PC-3 (cell line): ENCODE data around the gene MS4A1. TPM values are rescaled to one million over a fixed set of nuclear protein-coding genes. Genes with fewer than 3 reads are reported as not detected.

ENCODE experiments used
- ATAC-seq: fragments of 200-7000 bp; cut with Tn5 transposase; 2 replicates; pipeline ENCODE4 v1.9.1; 2020; ENCODE audit warnings: mild to moderate bottlenecking, moderate library complexity
- BruUV-seq: library from RNA; stranded (reverse); fragments of 400-500 nt; replicated peaks from 2 replicates; lab custom pipeline; 2021; lab: Mats Ljungman, UMichigan
- CTCF ChIA-PET: fragments of 300-600 bp; sonication (Branson Sonifier 250); formaldehyde crosslinking; loops from one replicate; lab custom pipeline; 2022; ENCODE audit warnings: antibody characterized with exemption; lab: Charles Lee
- POLR2A ChIA-PET: fragments of 300-600 bp; sonication (Branson Sonifier 250); formaldehyde crosslinking; loops from one replicate; lab custom pipeline; 2022; ENCODE audit warnings: antibody characterized with exemption; ENCODE audit not compliant: unreplicated experiment; lab: Charles Lee
- DNase-seq: peaks from one replicate; pipeline ENCODE4 v3.0.0-alpha.2; 2015
- H2AFZ ChIP-seq: fragments of 300-600 bp; sonication (generic); 2 replicates; pipeline ENCODE4 v1.6.0; 2016; ENCODE audit warnings: antibody characterized with exemption, low read length
- H3F3A ChIP-seq: fragments of 300-600 bp; sonication (generic); one replicate; pipeline ENCODE4 v1.6.0; 2017; ENCODE audit warnings: antibody characterized with exemption, low read length, control low read depth, mild to moderate bottlenecking; ENCODE audit not compliant: unreplicated experiment
- H3K27ac ChIP-seq: fragments of 300-600 bp; sonication (generic); 2 replicates; pipeline ENCODE4 v1.5.1; 2016; ENCODE audit warnings: mild to moderate bottlenecking, low read length
- H3K27me3 ChIP-seq: fragments of 300-600 bp; sonication (generic); 2 replicates; pipeline ENCODE4 v1.6.1; 2016; ENCODE audit warnings: low read length, mixed read lengths
- H3K36me3 ChIP-seq: fragments of 300-600 bp; sonication (generic); 2 replicates; pipeline ENCODE4 v1.6.1; 2016; ENCODE audit warnings: low read depth, mixed run types, low read length, mixed read lengths
- H3K4me1 ChIP-seq: fragments of 300-600 bp; sonication (generic); 2 replicates; pipeline ENCODE4 v1.5.1; 2016; ENCODE audit warnings: low read length; ENCODE audit not compliant: insufficient read depth
- H3K4me2 ChIP-seq: fragments of 300-600 bp; sonication (generic); 2 replicates; pipeline ENCODE4 v1.6.0; 2016; ENCODE audit warnings: low read length
- H3K4me3 ChIP-seq: fragments of 300-600 bp; sonication (generic); 2 replicates; pipeline ENCODE4 v1.5.1; 2016; ENCODE audit warnings: mild to moderate bottlenecking, low read length, mixed read lengths
- H3K79me2 ChIP-seq: fragments of 300-600 bp; sonication (generic); 2 replicates; pipeline ENCODE4 v1.6.1; 2017; ENCODE audit warnings: low read length, mixed read lengths
- H3K9ac ChIP-seq: fragments of 300-600 bp; sonication (generic); 2 replicates; pipeline ENCODE4 v1.6.0; 2016; ENCODE audit warnings: mild to moderate bottlenecking, low read length
- H3K9me2 ChIP-seq: fragments of 300-600 bp; sonication (generic); replicated peaks from 2 replicates; pipeline ENCODE4 v1.6.1; 2016; ENCODE audit warnings: mixed run types, low read length, mixed read lengths
- H3K9me3 ChIP-seq: fragments of 300-600 bp; sonication (generic); 2 replicates; pipeline ENCODE4 v1.6.1; 2016; ENCODE audit warnings: low read length, mixed read lengths
- H4K20me1 ChIP-seq: fragments of 300-600 bp; sonication (generic); 2 replicates; pipeline ENCODE4 v1.6.1; 2016; ENCODE audit warnings: low read length, mixed read lengths
- CTCF ChIP-seq: fragments of 300-600 bp; sonication (generic); conservative IDR thresholded peaks from 2 replicates; pipeline ENCODE4 v1.5.1; 2017; ENCODE audit warnings: antibody characterized with exemption, low read depth, mild to moderate bottlenecking, low read length
- EZH2 ChIP-seq: fragments of 300-600 bp; sonication (generic); IDR thresholded peaks from one replicate; pipeline ENCODE4 v1.6.1; 2017; ENCODE audit warnings: antibody characterized with exemption, mild to moderate bottlenecking, low read length; ENCODE audit not compliant: unreplicated experiment
- EZH2phosphoT487 ChIP-seq: fragments of 300-600 bp; sonication (generic); IDR thresholded peaks from 2 replicates; pipeline ENCODE4 v1.6.1; 2018; ENCODE audit warnings: mild to moderate bottlenecking, antibody characterized with exemption, low read length, borderline replicate concordance
- intact Hi-C: fragments of 100-400 bp; cut with micrococcal nuclease; formaldehyde crosslinking; loops from 2 replicates; pipeline ENCODE4 v1.9.0; 2023
- total RNA-seq: library from RNA; depleted of rRNA; stranded (reverse); fragments of >200 nt; gene quantifications from 2 replicates; pipeline ENCODE4 v1.2.3, GENCODE V29; 2014

The MS4A1 gene
- total RNA-seq, 1 experiment from 2014 or later, result not detected

DNA sequence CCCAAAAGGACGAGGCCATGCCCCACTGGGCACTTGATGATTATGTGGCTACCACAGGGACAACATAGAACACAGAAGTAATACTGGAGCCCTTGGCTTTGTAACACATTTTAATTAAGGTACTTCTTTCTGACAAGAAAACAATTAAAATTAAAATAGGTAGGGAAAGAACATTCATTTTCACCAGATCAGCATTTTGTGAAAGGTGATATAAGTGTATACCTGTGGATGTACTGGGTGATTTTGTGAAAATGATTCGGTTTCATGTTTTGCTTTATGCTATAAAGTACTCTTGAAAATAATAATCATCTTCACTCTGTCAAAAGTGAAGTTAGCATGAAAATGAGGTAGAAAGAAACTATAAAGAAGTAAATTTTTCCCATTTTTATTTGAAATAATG lies 37.8 kb downstream of the MS4A1 start:
- Histone ChIP-seq H3K4me1 (no peaks in the 10 kb centered on the region), H3K4me2 (no peak overlapping the region), H3K4me3 (no peak overlapping the region), H2AFZ (no peak overlapping the region), H3K79me2 (no peaks in the 10 kb centered on the region), H3K27me3 (peaks cover 56% of the 10 kb centered on the region), H4K20me1 (no peaks in the 10 kb centered on the region), H3K9me3 (no peaks in the 10 kb centered on the region), H3F3A (no peaks in the 10 kb centered on the region), H3K9me2 (no peaks in the 10 kb centered on the region), H3K9ac (no peak overlapping the region), H3K36me3 (no peaks in the 10 kb centered on the region), H3K27ac (no peak overlapping the region)
- no peak for DNase-seq
- POLR2A ChIA-PET, result no interaction called here
- CTCF ChIA-PET, result no interaction called here
- ATAC-seq, result no peak
- no TSS peak for BruUV-seq
- TF ChIP-seq EZH2, result no peak
- no peak for TF ChIP-seq CTCF
- no peak for TF ChIP-seq EZH2phosphoT487
- intact Hi-C loops, result no loop called here

GRCh38 chr11:60498399-60498798 lies 42.8 kb downstream of the MS4A1 start:
- Histone ChIP-seq H3K27ac (no peak overlapping the region), H3K9me2 (no peaks in the 10 kb centered on the region), H3K36me3 (no peaks in the 10 kb centered on the region), H3K9ac (no peak overlapping the region), H3K4me2 (no peak overlapping the region), H3K4me3 (no peak overlapping the region), H3K4me1 (no peaks in the 10 kb centered on the region), H4K20me1 (no peaks in the 10 kb centered on the region), H3K79me2 (no peaks in the 10 kb centered on the region), H3F3A (no peaks in the 10 kb centered on the region), H3K27me3 (peaks cover 88% of the 10 kb centered on the region), H3K9me3 (no peaks in the 10 kb centered on the region), H2AFZ (no peak overlapping the region)
- DNase-seq (no peak), ATAC-seq (no peak)
- intact Hi-C loops, result no loop called here
- TF ChIP-seq EZH2 (no peak), CTCF (no peak), EZH2phosphoT487 (no peak)
- ChIA-PET POLR2A (no interaction called here), CTCF (no interaction called here)
- BruUV-seq, result no TSS peak

DNA sequence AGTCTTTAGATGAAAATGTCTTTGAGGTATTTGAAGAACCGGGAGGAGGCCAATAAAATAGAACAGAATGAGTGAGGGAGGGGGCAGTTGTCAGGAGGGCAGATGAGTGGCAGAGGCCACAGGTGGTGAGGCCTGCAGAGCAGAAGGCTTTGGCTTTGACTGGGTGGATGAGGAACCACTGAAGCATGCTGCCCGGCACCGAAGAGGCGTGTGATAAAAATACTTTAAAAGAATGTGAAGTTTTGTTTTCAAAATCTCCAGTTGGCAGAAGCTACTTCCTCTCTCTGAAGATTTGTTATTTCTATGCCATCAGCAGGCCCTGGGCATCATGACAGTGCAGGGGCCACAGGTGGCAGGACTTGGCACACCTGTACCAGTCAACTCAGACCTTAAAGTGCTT lies 43.2 kb downstream of the MS4A1 start:
- peaks cover 88% of the 10 kb centered on the region for H3K27me3 ChIP-seq
- DNase-seq, result no peak
- no peak overlapping the region for H3K4me2 ChIP-seq
- no peak for TF ChIP-seq EZH2phosphoT487
- TF ChIP-seq EZH2, result no peak
- no peak for TF ChIP-seq CTCF
- no peaks in the 10 kb centered on the region for H3K9me2 ChIP-seq
- ChIA-PET POLR2A (no interaction called here), CTCF (no interaction called here)
- ATAC-seq, result no peak
- BruUV-seq, result no TSS peak
- H3K27ac ChIP-seq, result no peak overlapping the region
- H4K20me1 ChIP-seq, result no peaks in the 10 kb centered on the region
- H3K9me3 ChIP-seq, result no peaks in the 10 kb centered on the region
- intact Hi-C loops, result no loop called here
- H3K4me1 ChIP-seq, result no peaks in the 10 kb centered on the region
- no peak overlapping the region for H2AFZ ChIP-seq
- no peaks in the 10 kb centered on the region for H3K36me3 ChIP-seq
- no peaks in the 10 kb centered on the region for H3K79me2 ChIP-seq
- no peaks in the 10 kb centered on the region for H3F3A ChIP-seq
- H3K4me3 ChIP-seq, result no peak overlapping the region
- no peak overlapping the region for H3K9ac ChIP-seq
